ENCODE data around the gene CD244.

Gene CD244

DNA sequence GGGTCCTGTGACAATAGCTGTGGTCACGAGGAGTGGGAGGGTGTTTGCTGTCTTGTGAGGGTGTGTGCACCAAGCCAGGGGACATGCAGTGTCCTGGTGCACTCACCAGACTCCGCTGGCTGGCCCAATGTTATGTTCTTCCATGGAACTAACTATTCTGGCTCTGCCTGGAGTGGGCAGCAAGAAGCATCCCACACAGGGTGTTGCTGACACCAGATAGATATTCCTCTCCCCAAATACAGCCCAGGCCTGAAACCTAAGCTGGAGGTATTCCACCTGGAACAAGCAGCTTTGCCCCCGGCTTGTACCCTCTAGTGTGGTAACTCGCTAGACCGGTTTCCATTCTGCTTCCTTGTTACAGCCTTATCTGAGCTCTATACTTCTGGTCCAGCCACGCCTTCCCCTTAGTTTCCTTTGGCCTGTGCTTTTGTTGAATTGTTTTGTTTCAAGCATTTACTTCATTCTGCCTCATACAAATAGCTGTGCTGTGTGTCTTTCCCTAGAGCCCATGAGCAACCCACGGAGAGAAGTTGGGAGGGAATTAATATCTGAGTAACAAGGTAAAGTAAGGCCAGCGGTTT lies 81.4 kb downstream of the CD244 start:
- no peak for DNase-seq (ENCODE audit: low read depth in 2 of 2)

DNA sequence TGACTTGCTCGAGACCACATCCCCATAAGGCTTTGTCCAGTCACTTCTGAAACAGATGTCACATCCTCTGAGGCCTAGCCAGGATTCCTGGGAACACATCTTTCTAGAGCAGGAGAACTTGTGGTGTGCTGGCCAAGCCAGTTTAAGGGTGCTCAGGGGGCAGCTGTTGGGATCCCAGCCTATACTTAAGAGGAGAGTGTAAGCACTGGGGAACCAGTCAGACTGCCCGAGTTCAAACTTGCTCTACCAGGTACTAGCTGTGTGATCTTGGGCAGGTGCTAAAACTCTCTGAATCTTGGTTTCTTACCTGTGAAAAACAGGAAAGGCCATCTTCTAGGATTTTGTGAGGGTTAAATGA lies 82.3 kb downstream of the CD244 start:
- DNase-seq (ENCODE audit: low read depth in 2 of 2): no peak

Data from activated CD8-positive, alpha-beta memory T cell treated with anti-CD3 and anti-CD28 coated beads for 4 hours (primary cell).